Neural crest cell (in vitro differentiated cells): ENCODE measurements around the gene NFATC3. TPM values are rescaled to one million over a fixed set of nuclear protein-coding genes. Genes with fewer than 3 reads are reported as not detected.
"Not testable (repeated sequence)": the region's sequence is repeated elsewhere in the genome, so short reads cannot be mapped to it uniquely, and the experiment has no call there.

Experiments used
- DNase-seq: peaks from one replicate; pipeline ENCODE4 v3.0.0; 2021; ENCODE audit warnings: low read depth, mixed read lengths, low spot score
- H3K27ac Mint-ChIP-seq: one replicate; pipeline ENCODE4 v1.8.0; 2021; ENCODE audit warnings: mild to moderate bottlenecking, mixed read lengths; ENCODE audit not compliant: unreplicated experiment
- H3K27me3 Mint-ChIP-seq: 2 replicates; pipeline ENCODE4 v1.8.0; 2021; ENCODE audit warnings: low read depth, mild to moderate bottlenecking, mixed read lengths
- H3K36me3 Mint-ChIP-seq: 2 replicates; pipeline ENCODE4 v1.8.0; 2021; ENCODE audit warnings: low read depth, mild to moderate bottlenecking, mixed read lengths
- H3K4me1 Mint-ChIP-seq: 2 replicates; pipeline ENCODE4 v1.8.0; 2021; ENCODE audit warnings: mixed read lengths
- H3K4me3 Mint-ChIP-seq: one replicate; pipeline ENCODE4 v1.8.0; 2021; ENCODE audit warnings: mild to moderate bottlenecking, mixed read lengths
- H3K9me3 Mint-ChIP-seq: 2 replicates; pipeline ENCODE4 v1.8.0; 2021; ENCODE audit warnings: mixed read lengths
- CTCF ChIP-seq: fragments of 200-600 bp; sonication (generic); conservative IDR thresholded peaks from 2 replicates; pipeline ENCODE4 v1.5.0; 2021; ENCODE audit warnings: antibody characterized with exemption, mild to moderate bottlenecking
- total RNA-seq: library from RNA; stranded (reverse); gene quantifications from 2 replicates; pipeline ENCODE4 v1.2.1, GENCODE V29; 2021

Gene NFATC3
- total RNA-seq, 1 donor from 2014 or later = 64.9 TPM

- Mint-ChIP-seq H3K4me3 (peak overlapping the region; percentile 75), H3K4me1 (peaks cover 43% of the 10 kb centered on the region), H3K27ac (no peak overlapping the region), H3K36me3 (no peaks in the 10 kb centered on the region), H3K27me3 (no peaks in the 10 kb centered on the region), H3K9me3 (no peaks in the 10 kb centered on the region)
- DNase-seq = no peak
- no peak for TF ChIP-seq CTCF
Measured at GRCh38 chr16:68088130-68088972, 3.2 kb downstream of the NFATC3 start.

GRCh38 chr16:68089067-68089466 lies 3.9 kb downstream of the NFATC3 start:
- DNase-seq = no peak
- Mint-ChIP-seq H3K9me3 (no peaks in the 10 kb centered on the region), H3K4me3 (no peak overlapping the region), H3K4me1 (peaks cover 40% of the 10 kb centered on the region), H3K27me3 (no peaks in the 10 kb centered on the region), H3K36me3 (no peaks in the 10 kb centered on the region), H3K27ac (no peak overlapping the region)
- TF ChIP-seq CTCF = no peak

GRCh38 chr16:68090130-68090529 lies 5.0 kb downstream of the NFATC3 start:
- TF ChIP-seq CTCF = no peak
- DNase-seq = no peak
- no peaks in the 10 kb centered on the region for H3K9me3 Mint-ChIP-seq
- no peaks in the 10 kb centered on the region for H3K36me3 Mint-ChIP-seq
- H3K4me1 Mint-ChIP-seq = peaks cover 40% of the 10 kb centered on the region
- peak overlapping the region; percentile 13 for H3K4me3 Mint-ChIP-seq
- no peaks in the 10 kb centered on the region for H3K27me3 Mint-ChIP-seq
- H3K27ac Mint-ChIP-seq = no peak overlapping the region

- H3K4me3 Mint-ChIP-seq = peak overlapping the region; percentile 13
- H3K27ac Mint-ChIP-seq = no peak overlapping the region
- H3K27me3 Mint-ChIP-seq = no peaks in the 10 kb centered on the region
- H3K4me1 Mint-ChIP-seq = peaks cover 40% of the 10 kb centered on the region
- no peak for TF ChIP-seq CTCF
- H3K36me3 Mint-ChIP-seq = no peaks in the 10 kb centered on the region
- DNase-seq = no peak
- H3K9me3 Mint-ChIP-seq = no peaks in the 10 kb centered on the region
Measured at GRCh38 chr16:68090533-68090932, 5.4 kb downstream of the NFATC3 start.

GRCh38 chr16:68091380-68092261 lies 6.5 kb downstream of the NFATC3 start:
- no peak for TF ChIP-seq CTCF
- H3K36me3 Mint-ChIP-seq = no peaks in the 10 kb centered on the region
- H3K9me3 Mint-ChIP-seq = no peaks in the 10 kb centered on the region
- H3K27me3 Mint-ChIP-seq = no peaks in the 10 kb centered on the region
- no peak for DNase-seq
- H3K4me3 Mint-ChIP-seq = no peak overlapping the region
- H3K27ac Mint-ChIP-seq = no peak overlapping the region
- peaks cover 36% of the 10 kb centered on the region for H3K4me1 Mint-ChIP-seq

GRCh38 chr16:68092275-68092674 lies 7.1 kb downstream of the NFATC3 start:
- H3K9me3 Mint-ChIP-seq, H3K4me3 Mint-ChIP-seq, H3K36me3 Mint-ChIP-seq, H3K27me3 Mint-ChIP-seq, DNase-seq, H3K27ac Mint-ChIP-seq: not testable (repeated sequence)
- H3K4me1 Mint-ChIP-seq = peaks cover 32% of the 10 kb centered on the region
